DND-41 (cell line): ENCODE results near the gene LPCAT2.

ENCODE experiments used
- ATAC-seq: fragments of 200-7000 bp; cut with Tn5 transposase; 3 replicates; pipeline ENCODE4 v1.9.1; 2021; ENCODE audit warnings: low read depth; ENCODE audit not compliant: insufficient read depth
- DNase-seq: peaks from one replicate; pipeline ENCODE4 v3.0.0-alpha.2; 2020
- H2AFZ ChIP-seq: 2 replicates; pipeline ENCODE4 v1.6.0; 2012; ENCODE audit warnings: low read depth, low read length
- H3K27ac ChIP-seq: 2 replicates; pipeline ENCODE4 v1.5.1; 2012; ENCODE audit warnings: low read length, inconsistent platforms
- H3K27me3 ChIP-seq: fragments of 200-600 bp; sonication (generic); 2 replicates; pipeline ENCODE4 v1.6.0; 2012; ENCODE audit warnings: low read length, mild to moderate bottlenecking, inconsistent platforms; ENCODE audit not compliant: insufficient read depth, poor library complexity
- H3K36me3 ChIP-seq: 2 replicates; pipeline ENCODE4 v1.5.1; 2012; ENCODE audit warnings: low read length, inconsistent platforms; ENCODE audit not compliant: insufficient read depth
- H3K4me1 ChIP-seq: 2 replicates; pipeline ENCODE4 v1.5.1; 2012; ENCODE audit warnings: mild to moderate bottlenecking, low read length; ENCODE audit not compliant: insufficient read depth
- H3K4me2 ChIP-seq: 2 replicates; pipeline ENCODE4 v1.6.0; 2012; ENCODE audit warnings: mild to moderate bottlenecking, moderate library complexity, low read length, inconsistent platforms; ENCODE audit not compliant: insufficient read depth
- H3K4me3 ChIP-seq, 2 experiments: fragments of 200-600 bp in 1 of 2; shearing (Covaris generic) in 1 of 2; 2 replicates each; pipeline ENCODE4 v1.5.1; 2012 to 2016; ENCODE audit warnings: inconsistent platforms in 2 of 2, low read length in 2 of 2, mild to moderate bottlenecking in 2 of 2, low read depth in 1 of 2, moderate library complexity in 1 of 2
- H3K79me2 ChIP-seq: 2 replicates; pipeline ENCODE4 v1.6.0; 2012; ENCODE audit warnings: low read length, inconsistent platforms; ENCODE audit not compliant: insufficient read depth
- H3K9ac ChIP-seq: 2 replicates; pipeline ENCODE4 v1.6.0; 2012; ENCODE audit warnings: low read depth, mild to moderate bottlenecking, inconsistent platforms, low read length, moderate library complexity
- H3K9me3 ChIP-seq: 2 replicates; pipeline ENCODE4 v1.5.1; 2012; ENCODE audit warnings: low read length, moderate library complexity, mild to moderate bottlenecking, inconsistent platforms; ENCODE audit not compliant: insufficient read depth, severe bottlenecking
- H4K20me1 ChIP-seq: 2 replicates; pipeline ENCODE4 v1.6.0; 2012; ENCODE audit warnings: low read length; ENCODE audit not compliant: insufficient read depth
- CTCF ChIP-seq: IDR thresholded peaks from 2 replicates; pipeline ENCODE4 v1.5.1; 2012; ENCODE audit warnings: borderline replicate concordance, low read length, moderate library complexity, mild to moderate bottlenecking; ENCODE audit not compliant: poor library complexity, severe bottlenecking; ENCODE audit errors: extremely low read depth
- EZH2 ChIP-seq: IDR thresholded peaks from 3 replicates; pipeline ENCODE4 v1.6.1; 2012; ENCODE audit warnings: borderline replicate concordance, low read depth, mild to moderate bottlenecking, moderate library complexity, low read length, inconsistent platforms; ENCODE audit not compliant: severe bottlenecking

The LPCAT2 gene

DNA sequence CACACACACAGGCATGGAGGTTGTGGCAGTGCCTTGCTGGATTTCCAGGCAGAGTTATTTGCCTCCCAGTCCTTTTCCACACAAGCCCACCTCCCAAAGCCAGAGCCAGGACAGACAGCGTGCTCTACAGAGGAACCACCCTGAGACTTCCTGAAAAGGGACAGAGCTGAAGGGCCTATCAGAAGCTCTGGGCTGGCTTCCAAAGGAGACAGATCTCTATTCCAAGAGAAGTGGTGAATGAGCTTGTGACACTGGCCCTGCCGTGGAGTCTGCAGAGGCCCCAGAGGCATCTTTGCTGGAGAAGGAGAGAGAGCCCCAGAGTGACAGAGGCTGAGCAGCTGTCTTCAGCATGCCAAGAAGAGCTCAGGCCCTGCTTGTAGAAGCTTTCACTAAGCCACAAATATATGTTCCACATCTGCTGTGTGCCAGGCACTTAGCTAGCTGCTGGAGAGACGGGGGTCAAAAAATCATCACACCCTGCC is 8.3 kb upstream of the LPCAT2 start:
- no peaks in the 10 kb centered on the region for H3K36me3 ChIP-seq
- no peaks in the 10 kb centered on the region for H3K9me3 ChIP-seq
- H3K9ac ChIP-seq = no peak overlapping the region
- H3K27ac ChIP-seq = no peak overlapping the region
- peaks cover 3% of the 10 kb centered on the region; the same call in 1 of the 2 replicates for H3K4me1 ChIP-seq
- no peaks in the 10 kb centered on the region for H3K79me2 ChIP-seq
- DNase-seq = no peak
- H2AFZ ChIP-seq = no peak overlapping the region
- H3K4me2 ChIP-seq = no peak overlapping the region
- H3K27me3 ChIP-seq = peaks cover 14% of the 10 kb centered on the region
- no peak overlapping the region for H3K4me3 ChIP-seq
- no peaks in the 10 kb centered on the region for H4K20me1 ChIP-seq
- TF ChIP-seq EZH2 (no peak), CTCF (no peak)
- 0 out of 3 replicates have a peak, but pooled peaks have one; percentile 12 for ATAC-seq

GRCh38 chr16:55501549-55502322 is 7.1 kb upstream of the LPCAT2 start:
- H2AFZ ChIP-seq = no peak overlapping the region
- no peak overlapping the region for H3K4me2 ChIP-seq
- no peaks in the 10 kb centered on the region for H3K36me3 ChIP-seq
- H3K27ac ChIP-seq = no peak overlapping the region
- DNase-seq (no peak), ATAC-seq (no peak)
- H3K4me3 ChIP-seq = no peak overlapping the region
- no peaks in the 10 kb centered on the region for H4K20me1 ChIP-seq
- H3K9ac ChIP-seq = no peak overlapping the region
- H3K27me3 ChIP-seq = peaks cover 10% of the 10 kb centered on the region
- H3K9me3 ChIP-seq = no peaks in the 10 kb centered on the region
- TF ChIP-seq EZH2 (no peak), CTCF (peak; percentile 31)
- peaks cover 3% of the 10 kb centered on the region; the same call in 1 of the 2 replicates for H3K4me1 ChIP-seq
- no peaks in the 10 kb centered on the region for H3K79me2 ChIP-seq

DNA sequence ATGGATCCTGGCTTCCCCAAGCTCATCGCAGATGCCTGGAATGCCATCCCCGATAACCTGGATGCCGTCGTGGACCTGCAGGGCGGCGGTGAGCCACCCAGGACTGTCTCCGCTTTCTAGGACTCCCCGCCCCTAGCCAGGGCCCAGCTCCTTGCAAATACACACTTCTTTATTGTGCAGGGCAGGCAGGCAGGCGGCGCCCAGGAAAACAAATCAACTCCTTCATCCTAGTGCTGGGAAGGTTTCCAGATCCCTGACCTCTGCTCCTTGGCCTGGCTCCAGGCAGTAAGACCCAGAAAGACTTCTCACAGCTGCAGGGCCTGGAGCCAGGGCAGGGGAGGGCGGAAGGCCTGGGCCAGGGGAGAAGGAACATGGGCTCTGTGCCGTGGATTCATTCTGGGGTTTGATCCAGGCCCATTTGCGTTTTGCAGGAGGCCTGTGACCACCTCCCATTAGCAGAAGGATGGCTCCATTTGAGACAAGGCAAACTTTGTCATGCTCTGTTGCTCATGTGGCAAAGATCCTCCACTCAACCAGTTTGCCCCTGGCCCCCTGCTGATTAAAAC is 6.0 kb upstream of the LPCAT2 start:
- TF ChIP-seq EZH2 = no peak
- no peak for TF ChIP-seq CTCF
- Histone ChIP-seq H3K4me2 (no peak overlapping the region), H3K4me3 (no peak overlapping the region), H3K27ac (no peak overlapping the region), H3K27me3 (peaks cover 2% of the 10 kb centered on the region), H3K4me1 (peaks cover 3% of the 10 kb centered on the region; the same call in 1 of the 2 replicates), H2AFZ (no peak overlapping the region), H3K9me3 (no peaks in the 10 kb centered on the region), H3K36me3 (no peaks in the 10 kb centered on the region), H3K9ac (no peak overlapping the region), H3K79me2 (no peaks in the 10 kb centered on the region), H4K20me1 (no peaks in the 10 kb centered on the region)
- DNase-seq (no peak), ATAC-seq (no peak)
